Muscle of leg (tissue), 9 donors: ENCODE results near the gene HMGCR. TPM values are rescaled to one million over a fixed set of nuclear protein-coding genes. Genes with fewer than 3 reads are reported as not detected.

ENCODE experiments used
- polyA plus RNA-seq, 8 donors: library from polyadenylated mRNA; unstranded; fragments of 120-200 nt; gene quantifications; one replicate each; pipeline versions ENCODE4 v1.2.1 to v1.2.3, GENCODE V29; 2013; ENCODE audit warnings: inconsistent platforms in 1 of 8, low replicate concordance in 1 of 8; ENCODE audit not compliant: insufficient read length in 8 of 8, insufficient read depth in 1 of 8
- total RNA-seq: library from RNA; stranded (reverse); fragments of 120-200 nt; gene quantifications from one replicate; pipeline ENCODE4 v1.2.4, GENCODE V29; 2013

The HMGCR gene
- total and polyA plus RNA-seq, 9 donors, result 14.0 to 37.8 (median 31.8) TPM

Other genes starting within 250 kb of the HMGCR start
- gene ANKRD31, start 100.3 kb upstream of the HMGCR start, total RNA-seq, result 0.27 TPM
- gene ANKRD31, start 100.3 kb upstream of the HMGCR start, polyA plus RNA-seq, result under 1 TPM; 0.06 to 0.17 (median 0.13) TPM
- 19.6 TPM for gene CERT1, start 174.4 kb downstream of the HMGCR start, total RNA-seq
- gene CERT1, start 174.4 kb downstream of the HMGCR start, polyA plus RNA-seq, result 10 to 100 TPM; 23.2 to 37.5 (median 31.8) TPM
- 35.0 TPM for gene POLK, start 174.7 kb downstream of the HMGCR start, total RNA-seq
- 10 to 100 TPM; 14.6 to 23.2 (median 19.7) TPM for gene POLK, start 174.7 kb downstream of the HMGCR start, polyA plus RNA-seq